K562 (cell line): ENCODE measurements around the gene ZNF574. TPM values are rescaled to one million over a fixed set of nuclear protein-coding genes. Genes with fewer than 3 reads are reported as not detected.

ENCODE experiments used
- ATAC-seq: fragments of 200-7000 bp; cut with Tn5 transposase; 3 replicates; pipeline ENCODE4 v1.9.1; 2020; ENCODE audit warnings: moderate library complexity
- BruUV-seq: library from RNA; stranded (reverse); fragments of 400-500 nt; replicated peaks from 2 replicates; lab custom pipeline; 2021; lab: Mats Ljungman, UMichigan
- CTCF ChIA-PET: fragments of 300-600 bp; formaldehyde crosslinking; extraction: SDS; loops from one replicate; lab custom pipeline; 2021; ENCODE audit warnings: low intra/inter-chr PET ratio; lab: Yijun Ruan, JAX
- POLR2A ChIA-PET: fragments of 300-600, 350-650 bp; sonication (Branson Sonifier 250); formaldehyde crosslinking; extraction: SDS; loops from one replicate; lab custom pipeline; 2021; ENCODE audit warnings: antibody characterized with exemption, inconsistent platforms; lab: Yijun Ruan, JAX
- DNase-seq, 4 experiments: peaks; one replicate each; pipeline versions ENCODE4 v3.0.0 to v3.0.0-alpha.2; 2011 to 2018; ENCODE audit warnings: low spot score in 3 of 4, mixed read lengths in 3 of 4; ENCODE audit errors: extremely low read depth in 1 of 4
- FAIRE-seq: peaks from 2 replicates; lab custom pipeline; 2011; peaks lifted over from hg19 to GRCh38; lab: Jason Lieb, UNC
- H2AFZ ChIP-seq: 2 replicates; pipeline ENCODE4 v1.6.0; 2011; ENCODE audit warnings: low read depth, low read length, control low read depth, inconsistent platforms
- H3K27ac ChIP-seq: fragments of 200-600 bp; 3 replicates; pipeline ENCODE4 v1.8.0; 2011; ENCODE audit warnings: low read depth, mild to moderate bottlenecking, control low read depth, inconsistent platforms, low read length, moderate library complexity, mixed read lengths; ENCODE audit errors: extremely low read depth
- H3K27me3 ChIP-seq, 2 experiments: fragments of 300-600 bp in 1 of 2; 2 replicates in 1 of 2; 3 replicates in 1 of 2; pipeline versions ENCODE4 v1.6.0 to v1.8.0; 2011; ENCODE audit warnings: inconsistent platforms in 2 of 2, low read length in 2 of 2, mild to moderate bottlenecking in 1 of 2, mixed read lengths in 1 of 2, moderate library complexity in 1 of 2; ENCODE audit not compliant: control insufficient read depth in 2 of 2, insufficient read depth in 2 of 2
- H3K36me3 ChIP-seq: fragments of 300-600 bp; 3 replicates; pipeline ENCODE4 v1.8.0; 2011; ENCODE audit warnings: mild to moderate bottlenecking, low read length, inconsistent platforms; ENCODE audit not compliant: control insufficient read depth, insufficient read depth
- H3K4me1 ChIP-seq, 2 experiments: fragments of 200-600 bp in 1 of 2; replicated peaks in 1 of 2; 2 replicates in 1 of 2; 3 replicates in 1 of 2; pipeline versions ENCODE4 v1.5.1 to v1.8.0; 2011; ENCODE audit warnings: inconsistent platforms in 2 of 2, low read length in 2 of 2, mild to moderate bottlenecking in 1 of 2, mixed read lengths in 1 of 2, moderate library complexity in 1 of 2; ENCODE audit not compliant: control insufficient read depth in 2 of 2, insufficient read depth in 2 of 2
- H3K4me2 ChIP-seq: 2 replicates; pipeline ENCODE4 v1.6.1; 2011; ENCODE audit warnings: low read length, control low read depth, inconsistent platforms, mixed read lengths; ENCODE audit not compliant: insufficient read depth
- H3K4me3 ChIP-seq: fragments of 200-600 bp; sonication (generic), shearing (Covaris generic); 2 replicates; pipeline ENCODE4 v1.5.1; 2016; ENCODE audit warnings: control low read depth, inconsistent platforms
- H3K79me2 ChIP-seq: fragments of 200-600 bp; 3 replicates; pipeline ENCODE4 v1.8.0; 2011; ENCODE audit warnings: low read length, inconsistent platforms; ENCODE audit not compliant: control insufficient read depth, insufficient read depth
- H3K9ac ChIP-seq, 2 experiments: 2 replicates each; pipeline versions ENCODE4 v1.6.0 to v1.6.1; 2011; ENCODE audit warnings: low read depth in 2 of 2, low read length in 2 of 2, control low read depth in 1 of 2, inconsistent platforms in 1 of 2, mild to moderate bottlenecking in 1 of 2, mixed read lengths in 1 of 2; ENCODE audit not compliant: insufficient read depth in 1 of 2
- H3K9me1 ChIP-seq: one replicate; pipeline ENCODE4 v1.6.0; 2011; ENCODE audit warnings: inconsistent platforms, mild to moderate bottlenecking, low read length, moderate library complexity; ENCODE audit not compliant: control insufficient read depth, insufficient read depth
- H3K9me3 ChIP-seq: replicated peaks from 2 replicates; pipeline ENCODE4 v1.5.1; 2011; ENCODE audit warnings: low read depth, low read length, inconsistent platforms; ENCODE audit not compliant: control insufficient read depth, insufficient read depth
- H4K20me1 ChIP-seq: replicated peaks from 2 replicates; pipeline ENCODE4 v1.6.1; 2011; ENCODE audit warnings: low read length, inconsistent platforms, mixed read lengths; ENCODE audit not compliant: control insufficient read depth, insufficient read depth
- EHMT2 ChIP-seq: fragments of 450-650 bp; IDR thresholded peaks from 2 replicates; pipeline ENCODE4 v1.6.1; 2018; ENCODE audit warnings: antibody characterized with exemption
- ESRRB ChIP-seq: fragments of 250-450 bp; sonication (Bioruptor Pico); IDR thresholded peaks from 2 replicates; pipeline ENCODE4 v1.5.0; 2020; ENCODE audit warnings: mild to moderate bottlenecking, moderate library complexity, borderline replicate concordance
- EZH2 ChIP-seq: IDR thresholded peaks from 2 replicates; pipeline ENCODE4 v1.6.1; 2012; ENCODE audit warnings: low read depth, mild to moderate bottlenecking, inconsistent platforms, low read length, borderline replicate concordance
- FOXK1 ChIP-seq: sonication (generic); formaldehyde crosslinking; IDR thresholded peaks from 2 replicates; pipeline ENCODE4 v1.8.0; 2022; ENCODE audit warnings: missing genetic modification reagents, mild to moderate bottlenecking, borderline replicate concordance
- FUS ChIP-seq: fragments of 200-400 bp; formaldehyde crosslinking; optimal IDR thresholded peaks from 2 replicates; pipeline ENCODE3; 2017; ENCODE audit warnings: low read depth, low read length
- MAFG ChIP-seq: fragments of 450-650 bp; conservative IDR thresholded peaks from 2 replicates; pipeline ENCODE4 v1.6.1; 2016; ENCODE audit warnings: missing genetic modification characterization, missing compliant biosample characterization
- POLR2B ChIP-seq: fragments of 450-650 bp; IDR thresholded peaks from 2 replicates; pipeline ENCODE4 v1.6.1; 2018; ENCODE audit warnings: low read depth; ENCODE audit not compliant: partially characterized antibody
- TRIM24 ChIP-seq, 2 experiments: fragments of 450-650 bp; IDR thresholded peaks; 2 replicates each; pipeline ENCODE4 v1.6.1; 2016
- ZEB2 ChIP-seq: fragments of 450-650 bp; IDR thresholded peaks from 2 replicates; pipeline ENCODE4 v1.6.1; 2016
- WGBS: fragments of 100-300 bp; shearing (Covaris generic); methylation state at CpG from one replicate; pipeline ENCODE4 v1.1.6; 2016; ENCODE audit warnings: low coverage, mixed read lengths; ENCODE audit not compliant: insufficient coverage; ENCODE audit errors: missing lambda C conversion rate; 5-methylcytosine and 5-hydroxymethylcytosine counted together
- in situ Hi-C: fragments of 300-500 bp; cut with MboI; formaldehyde crosslinking; loops from 4 replicates; pipeline ENCODE4 v1.15.0; 2018; ENCODE audit warnings: inconsistent platforms, mixed read lengths
- intact Hi-C: fragments of 100-400 bp; cut with micrococcal nuclease; formaldehyde crosslinking; loops from 2 replicates; pipeline ENCODE4 v1.14.2; 2022
- polyA plus RNA-seq, 8 experiments: library from polyadenylated mRNA; depleted of rRNA in 4 of 8; stranded (reverse) in 5 of 8; unstranded in 3 of 8; fragments of >200 nt; fragmentation: Nextera tagmentation in 2 of 8; fragmentation: Illumina TruSeq in 1 of 8; extraction: Ambion mirVana in 2 of 8; extraction: Trizol in 1 of 8; gene quantifications; 2 replicates each; pipeline versions ENCODE4 v1.2.1 to v1.2.3, GENCODE V29; 2011 to 2014; ENCODE audit warnings: inconsistent platforms in 1 of 8, missing spikeins in 1 of 8
- total RNA-seq, 7 experiments: library from RNA; depleted of rRNA in 6 of 7; stranded (reverse); fragments of >200 nt in 6 of 7; fragmentation: Illumina TruSeq in 2 of 7; extraction: Trizol in 2 of 7; gene quantifications; 2 replicates each; pipeline versions ENCODE4 v1.2.1 to v1.2.3, GENCODE V29; 2011 to 2021; ENCODE audit warnings: low replicate concordance in 1 of 7
- TF ChIP-seq, protein P1 (sequence below): fragments of 450-650 bp; conservative IDR thresholded peaks from 2 replicates; pipeline ENCODE4 v1.6.1; 2016; ENCODE audit warnings: missing genetic modification characterization, low read depth, mild to moderate bottlenecking, control low read depth, missing compliant biosample characterization
- TF ChIP-seq, protein P2 (sequence below): fragments of 450-650 bp; IDR thresholded peaks from 2 replicates; pipeline ENCODE4 v1.6.1; 2016; ENCODE audit warnings: mild to moderate bottlenecking, moderate library complexity

Gene ZNF574
- total and polyA plus RNA-seq, 9 of the 15 experiments (the other 6 are each of a cell fraction or from before 2014, with no cell fraction given): 0.24 to 20.7 (median 8.4) TPM

DNA sequence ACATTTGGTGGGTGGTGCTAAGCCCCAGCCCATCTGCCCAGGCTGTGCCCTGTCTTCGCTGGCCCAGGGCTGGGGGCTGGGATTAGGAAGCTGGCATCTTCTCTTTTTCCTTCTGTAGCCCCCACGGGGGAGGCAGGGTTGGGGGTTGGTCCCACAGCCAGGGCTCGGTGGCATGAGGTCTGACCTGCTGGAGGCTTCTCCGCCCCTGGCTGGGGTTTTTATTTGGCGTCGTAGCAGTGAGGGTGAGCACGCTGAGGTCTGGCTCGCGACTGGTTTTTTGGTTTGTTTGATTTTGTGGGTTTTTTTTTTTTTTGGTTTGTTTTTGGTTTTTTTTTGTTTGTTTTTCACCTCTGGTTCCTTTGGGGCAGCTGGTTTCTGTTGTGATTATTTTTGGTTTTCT is 14.7 kb downstream of the ZNF574 start:
- 37% methylated on average over 9 of the region's 9 CpGs for WGBS
- Histone ChIP-seq H3K4me1 (peaks cover 7 to 28% of the 10 kb centered on the region in 2 experiments; a peak in 4 of 5 replicates), H2AFZ (no peak overlapping the region), H3K27me3 (peaks cover 0 to 16% of the 10 kb centered on the region in 2 experiments; a peak in 3 of 5 replicates), H3K27ac (no peak overlapping the region), H3K9me1 (no peaks in the 10 kb centered on the region), H3K9me3 (no peaks in the 10 kb centered on the region), H3K4me2 (no peak overlapping the region), H3K9ac (no peak overlapping the region), H4K20me1 (no peaks in the 10 kb centered on the region), H3K36me3 (no peaks in the 10 kb centered on the region), H3K4me3 (no peak overlapping the region), H3K79me2 (no peaks in the 10 kb centered on the region)
- DNase-seq (no peak), ATAC-seq (no peak), FAIRE-seq (no peak)
- BruUV-seq: no TSS peak
- ChIA-PET POLR2A (interaction anchor here (0.6 to 1.0 kb wide), 2 partner anchors 12 to 264 kb away, joined by 3 read pairs; no protein-coding TSS in a partner anchor), CTCF (no interaction called here)
- in situ Hi-C loops (no loop called here), intact Hi-C loops (no loop called here)
- TF ChIP-seq, protein P1, sequence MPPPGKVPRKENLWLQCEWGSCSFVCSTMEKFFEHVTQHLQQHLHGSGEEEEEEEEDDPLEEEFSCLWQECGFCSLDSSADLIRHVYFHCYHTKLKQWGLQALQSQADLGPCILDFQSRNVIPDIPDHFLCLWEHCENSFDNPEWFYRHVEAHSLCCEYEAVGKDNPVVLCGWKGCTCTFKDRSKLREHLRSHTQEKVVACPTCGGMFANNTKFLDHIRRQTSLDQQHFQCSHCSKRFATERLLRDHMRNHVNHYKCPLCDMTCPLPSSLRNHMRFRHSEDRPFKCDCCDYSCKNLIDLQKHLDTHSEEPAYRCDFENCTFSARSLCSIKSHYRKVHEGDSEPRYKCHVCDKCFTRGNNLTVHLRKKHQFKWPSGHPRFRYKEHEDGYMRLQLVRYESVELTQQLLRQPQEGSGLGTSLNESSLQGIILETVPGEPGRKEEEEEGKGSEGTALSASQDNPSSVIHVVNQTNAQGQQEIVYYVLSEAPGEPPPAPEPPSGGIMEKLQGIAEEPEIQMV (tag): no peak
- TF ChIP-seq, protein P2, sequence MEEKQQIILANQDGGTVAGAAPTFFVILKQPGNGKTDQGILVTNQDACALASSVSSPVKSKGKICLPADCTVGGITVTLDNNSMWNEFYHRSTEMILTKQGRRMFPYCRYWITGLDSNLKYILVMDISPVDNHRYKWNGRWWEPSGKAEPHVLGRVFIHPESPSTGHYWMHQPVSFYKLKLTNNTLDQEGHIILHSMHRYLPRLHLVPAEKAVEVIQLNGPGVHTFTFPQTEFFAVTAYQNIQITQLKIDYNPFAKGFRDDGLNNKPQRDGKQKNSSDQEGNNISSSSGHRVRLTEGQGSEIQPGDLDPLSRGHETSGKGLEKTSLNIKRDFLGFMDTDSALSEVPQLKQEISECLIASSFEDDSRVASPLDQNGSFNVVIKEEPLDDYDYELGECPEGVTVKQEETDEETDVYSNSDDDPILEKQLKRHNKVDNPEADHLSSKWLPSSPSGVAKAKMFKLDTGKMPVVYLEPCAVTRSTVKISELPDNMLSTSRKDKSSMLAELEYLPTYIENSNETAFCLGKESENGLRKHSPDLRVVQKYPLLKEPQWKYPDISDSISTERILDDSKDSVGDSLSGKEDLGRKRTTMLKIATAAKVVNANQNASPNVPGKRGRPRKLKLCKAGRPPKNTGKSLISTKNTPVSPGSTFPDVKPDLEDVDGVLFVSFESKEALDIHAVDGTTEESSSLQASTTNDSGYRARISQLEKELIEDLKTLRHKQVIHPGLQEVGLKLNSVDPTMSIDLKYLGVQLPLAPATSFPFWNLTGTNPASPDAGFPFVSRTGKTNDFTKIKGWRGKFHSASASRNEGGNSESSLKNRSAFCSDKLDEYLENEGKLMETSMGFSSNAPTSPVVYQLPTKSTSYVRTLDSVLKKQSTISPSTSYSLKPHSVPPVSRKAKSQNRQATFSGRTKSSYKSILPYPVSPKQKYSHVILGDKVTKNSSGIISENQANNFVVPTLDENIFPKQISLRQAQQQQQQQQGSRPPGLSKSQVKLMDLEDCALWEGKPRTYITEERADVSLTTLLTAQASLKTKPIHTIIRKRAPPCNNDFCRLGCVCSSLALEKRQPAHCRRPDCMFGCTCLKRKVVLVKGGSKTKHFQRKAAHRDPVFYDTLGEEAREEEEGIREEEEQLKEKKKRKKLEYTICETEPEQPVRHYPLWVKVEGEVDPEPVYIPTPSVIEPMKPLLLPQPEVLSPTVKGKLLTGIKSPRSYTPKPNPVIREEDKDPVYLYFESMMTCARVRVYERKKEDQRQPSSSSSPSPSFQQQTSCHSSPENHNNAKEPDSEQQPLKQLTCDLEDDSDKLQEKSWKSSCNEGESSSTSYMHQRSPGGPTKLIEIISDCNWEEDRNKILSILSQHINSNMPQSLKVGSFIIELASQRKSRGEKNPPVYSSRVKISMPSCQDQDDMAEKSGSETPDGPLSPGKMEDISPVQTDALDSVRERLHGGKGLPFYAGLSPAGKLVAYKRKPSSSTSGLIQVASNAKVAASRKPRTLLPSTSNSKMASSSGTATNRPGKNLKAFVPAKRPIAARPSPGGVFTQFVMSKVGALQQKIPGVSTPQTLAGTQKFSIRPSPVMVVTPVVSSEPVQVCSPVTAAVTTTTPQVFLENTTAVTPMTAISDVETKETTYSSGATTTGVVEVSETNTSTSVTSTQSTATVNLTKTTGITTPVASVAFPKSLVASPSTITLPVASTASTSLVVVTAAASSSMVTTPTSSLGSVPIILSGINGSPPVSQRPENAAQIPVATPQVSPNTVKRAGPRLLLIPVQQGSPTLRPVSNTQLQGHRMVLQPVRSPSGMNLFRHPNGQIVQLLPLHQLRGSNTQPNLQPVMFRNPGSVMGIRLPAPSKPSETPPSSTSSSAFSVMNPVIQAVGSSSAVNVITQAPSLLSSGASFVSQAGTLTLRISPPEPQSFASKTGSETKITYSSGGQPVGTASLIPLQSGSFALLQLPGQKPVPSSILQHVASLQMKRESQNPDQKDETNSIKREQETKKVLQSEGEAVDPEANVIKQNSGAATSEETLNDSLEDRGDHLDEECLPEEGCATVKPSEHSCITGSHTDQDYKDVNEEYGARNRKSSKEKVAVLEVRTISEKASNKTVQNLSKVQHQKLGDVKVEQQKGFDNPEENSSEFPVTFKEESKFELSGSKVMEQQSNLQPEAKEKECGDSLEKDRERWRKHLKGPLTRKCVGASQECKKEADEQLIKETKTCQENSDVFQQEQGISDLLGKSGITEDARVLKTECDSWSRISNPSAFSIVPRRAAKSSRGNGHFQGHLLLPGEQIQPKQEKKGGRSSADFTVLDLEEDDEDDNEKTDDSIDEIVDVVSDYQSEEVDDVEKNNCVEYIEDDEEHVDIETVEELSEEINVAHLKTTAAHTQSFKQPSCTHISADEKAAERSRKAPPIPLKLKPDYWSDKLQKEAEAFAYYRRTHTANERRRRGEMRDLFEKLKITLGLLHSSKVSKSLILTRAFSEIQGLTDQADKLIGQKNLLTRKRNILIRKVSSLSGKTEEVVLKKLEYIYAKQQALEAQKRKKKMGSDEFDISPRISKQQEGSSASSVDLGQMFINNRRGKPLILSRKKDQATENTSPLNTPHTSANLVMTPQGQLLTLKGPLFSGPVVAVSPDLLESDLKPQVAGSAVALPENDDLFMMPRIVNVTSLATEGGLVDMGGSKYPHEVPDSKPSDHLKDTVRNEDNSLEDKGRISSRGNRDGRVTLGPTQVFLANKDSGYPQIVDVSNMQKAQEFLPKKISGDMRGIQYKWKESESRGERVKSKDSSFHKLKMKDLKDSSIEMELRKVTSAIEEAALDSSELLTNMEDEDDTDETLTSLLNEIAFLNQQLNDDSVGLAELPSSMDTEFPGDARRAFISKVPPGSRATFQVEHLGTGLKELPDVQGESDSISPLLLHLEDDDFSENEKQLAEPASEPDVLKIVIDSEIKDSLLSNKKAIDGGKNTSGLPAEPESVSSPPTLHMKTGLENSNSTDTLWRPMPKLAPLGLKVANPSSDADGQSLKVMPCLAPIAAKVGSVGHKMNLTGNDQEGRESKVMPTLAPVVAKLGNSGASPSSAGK: no peak
- TF ChIP-seq POLR2B: no peak
- no peak for TF ChIP-seq FUS
- TF ChIP-seq ZEB2: no peak
- TF ChIP-seq EHMT2: no peak
- TF ChIP-seq TRIM24 (IDR thresholded peaks at IDR 0.05): no peak
- no peak for TF ChIP-seq EZH2
- TF ChIP-seq MAFG (tag): no peak
- TF ChIP-seq ESRRB (CRISPR knock-in tag): no peak
- TF ChIP-seq FOXK1 (CRISPR knock-in tag): no peak
